Measurements from ENCODE around the gene ZNF316. TPM values are rescaled to one million over a fixed set of nuclear protein-coding genes. Genes with fewer than 3 reads are reported as not detected.
"Not testable (repeated sequence)": the region's sequence is repeated elsewhere in the genome, so short reads cannot be mapped to it uniquely, and the experiment has no call there.

Gene ZNF316
- total and polyA plus RNA-seq, 10 donors: 9.5 to 60.5 (median 44.2) TPM

DNA sequence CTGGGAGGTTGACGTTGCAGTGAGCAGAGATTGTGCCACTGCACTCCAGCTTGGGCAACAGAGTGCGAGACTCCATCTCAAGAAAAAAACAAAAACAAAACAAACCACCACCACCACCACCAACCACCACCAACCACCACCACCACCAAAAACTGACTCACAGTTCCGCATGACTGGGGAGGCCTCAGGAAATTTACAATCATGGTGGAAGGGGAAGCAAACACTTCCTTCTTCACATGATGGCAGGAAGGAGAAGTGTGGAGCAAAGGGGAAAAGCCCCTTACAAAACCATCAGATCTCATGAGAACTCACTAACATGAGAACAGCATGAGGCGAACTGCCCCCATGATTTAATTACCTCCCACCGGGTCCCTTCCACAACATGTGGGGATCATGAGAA is 2.1 kb upstream of the ZNF316 start:
- H3K27me3 ChIP-seq (replicated peaks in 1 of 7); DNase-seq; H3K9me3 ChIP-seq; intact Hi-C loops (cut with DNase I; ENCODE audit: low total_unique reads): not testable (repeated sequence)
- Histone ChIP-seq H3K4me3 (peak overlapping the region in 1 of 8 donors; percentile 96), H3K36me3 (peaks cover 0 to 13% (median 0%) of the 10 kb centered on the region in 6 donors), H3K27ac (peak overlapping the region in 7 of 8 donors; percentile 58 to 97 (median 93)), H3K4me1 (peaks cover 9 to 45% (median 31%) of the 10 kb centered on the region in 6 donors)
- TF ChIP-seq POLR2AphosphoS5 (IDR thresholded peaks at IDR 0.05): peak in 1 of 3 donors; percentile 26
- 41 to 66% (median 57%) methylated on average over 5 of the region's 5 CpGs for WGBS, 5 donors

DNA sequence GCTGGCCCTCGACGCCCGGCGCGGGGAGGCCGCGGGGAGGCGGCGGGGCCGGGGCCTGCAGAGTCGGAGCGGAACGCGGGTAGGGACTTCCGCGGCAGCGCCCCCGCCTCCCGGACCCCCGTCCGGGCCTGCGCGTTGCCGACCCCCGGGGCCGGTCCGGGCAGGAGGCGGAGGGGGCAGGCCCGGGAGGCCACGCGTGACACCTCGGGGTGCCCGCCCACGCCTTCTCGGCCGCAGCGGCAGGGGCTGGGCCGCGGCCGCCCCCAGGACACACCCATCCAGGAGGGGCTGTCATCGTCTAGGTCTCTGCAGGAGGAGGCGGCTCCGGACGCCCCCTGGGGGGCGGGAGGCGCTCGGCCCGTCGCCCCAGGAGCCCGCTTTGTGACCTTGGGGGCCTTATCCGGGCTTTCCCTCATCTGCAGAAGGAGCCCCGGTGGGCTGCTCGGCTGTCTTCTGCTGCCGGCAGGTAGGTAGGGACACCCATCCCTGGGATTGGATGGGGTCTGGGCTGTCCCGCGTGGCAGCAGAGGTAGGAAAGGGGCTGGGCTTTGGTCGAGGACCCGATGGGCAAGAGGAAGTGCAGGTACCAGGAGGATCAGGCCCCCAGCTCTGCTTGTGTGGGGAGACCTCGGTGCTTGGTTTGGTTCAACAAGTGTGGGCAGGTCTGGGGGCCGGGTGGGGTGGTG is 569 bp downstream of the ZNF316 start:
- Histone ChIP-seq H3K4me3 (peak overlapping the region; percentile 78 to 96 (median 87)), H3K27ac (peak overlapping the region; percentile 27 to 97 (median 71)), H3K36me3 (peaks cover 0 to 40% (median 20%) of the 10 kb centered on the region in 6 donors), H3K27me3 (replicated peaks in 1 of 7) (no peaks in the 10 kb centered on the region), H3K9me3 (peaks cover 0 to 7% (median 0%) of the 10 kb centered on the region in 8 donors), H3K4me1 (peaks cover 9 to 63% (median 35%) of the 10 kb centered on the region in 6 donors)
- 1 to 4% (median 1%) methylated on average over 15 to 60 of the region's 60 CpGs for WGBS, 5 donors
- peak; percentile 92 for DNase-seq
- intact Hi-C loops (cut with DNase I; ENCODE audit: low total_unique reads): no loop called here
- TF ChIP-seq POLR2A (IDR thresholded peaks at IDR 0.05) (no peak), POLR2AphosphoS5 (IDR thresholded peaks at IDR 0.05) (peak in 2 of 3 donors; percentile 5 to 44)
- TF ChIP-seq, protein P1, sequence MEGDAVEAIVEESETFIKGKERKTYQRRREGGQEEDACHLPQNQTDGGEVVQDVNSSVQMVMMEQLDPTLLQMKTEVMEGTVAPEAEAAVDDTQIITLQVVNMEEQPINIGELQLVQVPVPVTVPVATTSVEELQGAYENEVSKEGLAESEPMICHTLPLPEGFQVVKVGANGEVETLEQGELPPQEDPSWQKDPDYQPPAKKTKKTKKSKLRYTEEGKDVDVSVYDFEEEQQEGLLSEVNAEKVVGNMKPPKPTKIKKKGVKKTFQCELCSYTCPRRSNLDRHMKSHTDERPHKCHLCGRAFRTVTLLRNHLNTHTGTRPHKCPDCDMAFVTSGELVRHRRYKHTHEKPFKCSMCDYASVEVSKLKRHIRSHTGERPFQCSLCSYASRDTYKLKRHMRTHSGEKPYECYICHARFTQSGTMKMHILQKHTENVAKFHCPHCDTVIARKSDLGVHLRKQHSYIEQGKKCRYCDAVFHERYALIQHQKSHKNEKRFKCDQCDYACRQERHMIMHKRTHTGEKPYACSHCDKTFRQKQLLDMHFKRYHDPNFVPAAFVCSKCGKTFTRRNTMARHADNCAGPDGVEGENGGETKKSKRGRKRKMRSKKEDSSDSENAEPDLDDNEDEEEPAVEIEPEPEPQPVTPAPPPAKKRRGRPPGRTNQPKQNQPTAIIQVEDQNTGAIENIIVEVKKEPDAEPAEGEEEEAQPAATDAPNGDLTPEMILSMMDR (IDR thresholded peaks at IDR 0.05 in 8 of 11, conservative IDR thresholded peaks at IDR 0.05 in 3 of 11): peak; percentile 17 to 79 (median 49)

DNA sequence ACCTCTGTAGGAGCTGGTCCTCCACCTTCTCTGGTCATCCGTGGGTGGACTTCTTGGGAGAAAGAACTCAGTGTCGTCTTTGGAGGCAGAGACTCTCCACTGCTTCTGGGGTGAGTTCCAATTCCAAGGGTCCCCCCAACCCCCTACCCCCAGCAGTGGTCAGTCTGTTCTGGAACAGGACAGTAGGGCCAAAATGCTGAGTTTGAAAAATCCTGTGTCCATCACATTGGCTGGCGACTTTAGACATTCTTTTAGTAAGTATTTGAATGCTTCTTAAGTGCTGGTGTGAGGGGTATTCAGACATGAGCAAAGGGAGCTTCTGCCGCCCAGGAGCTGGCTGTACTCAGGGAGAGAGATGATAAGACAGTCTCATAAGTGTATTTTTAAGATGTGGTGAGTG is 1.9 kb downstream of the ZNF316 start:
- Histone ChIP-seq H3K36me3 (peaks cover 0 to 53% (median 33%) of the 10 kb centered on the region in 6 donors), H3K4me1 (peaks cover 9 to 63% (median 35%) of the 10 kb centered on the region in 6 donors), H3K9me3 (peaks cover 0 to 7% (median 0%) of the 10 kb centered on the region in 8 donors), H3K4me3 (peak overlapping the region in 1 of 8 donors; percentile 96), H3K27ac (peak overlapping the region in 2 of 8 donors; percentile 94 to 97), H3K27me3 (replicated peaks in 1 of 7) (no peaks in the 10 kb centered on the region)
- DNase-seq: no peak
- intact Hi-C loops (cut with DNase I; ENCODE audit: low total_unique reads): no loop called here
- TF ChIP-seq POLR2AphosphoS5 (IDR thresholded peaks at IDR 0.05) (no peak), POLR2A (IDR thresholded peaks at IDR 0.05) (no peak)
- TF ChIP-seq, protein P1 (IDR thresholded peaks at IDR 0.05 in 8 of 11, conservative IDR thresholded peaks at IDR 0.05 in 3 of 11): no peak
- WGBS, 5 donors: 90 to 95% (median 92%) methylated on average over 4 of the region's 4 CpGs

DNA sequence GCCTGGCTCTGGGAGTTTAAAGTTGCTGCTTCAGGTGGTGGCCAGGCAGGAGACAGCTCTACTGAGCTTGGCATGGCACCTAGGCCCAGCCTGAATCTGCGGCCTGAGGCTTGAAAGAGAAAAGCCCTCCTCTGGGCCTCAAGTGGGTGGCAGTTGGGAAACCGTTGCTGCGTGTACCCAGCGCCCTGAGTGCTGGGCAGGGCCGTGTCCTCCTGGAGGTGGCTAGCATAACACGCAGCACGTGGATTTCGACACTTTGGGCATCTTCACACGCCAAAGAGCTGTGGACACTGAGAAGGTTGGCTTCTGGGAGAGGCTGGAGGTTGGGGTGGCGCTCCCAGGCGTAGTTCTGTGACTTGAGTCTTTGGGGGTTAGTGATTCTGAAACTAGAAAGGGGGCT is 2.5 kb downstream of the ZNF316 start:
- WGBS, 5 donors: 85 to 97% (median 88%) methylated on average over 7 to 11 of the region's 11 CpGs
- peak overlapping the region in 3 of 8 donors; percentile 5 to 97 (median 11) for H3K27ac ChIP-seq
- DNase-seq: no peak
- no peaks in the 10 kb centered on the region for H3K27me3 ChIP-seq (replicated peaks in 1 of 7)
- peaks cover 0 to 7% (median 0%) of the 10 kb centered on the region in 8 donors for H3K9me3 ChIP-seq
- no peak overlapping the region for H3K4me3 ChIP-seq
- H3K36me3 ChIP-seq: peaks cover under 1 to 59% (median 39%) of the 10 kb centered on the region in 6 donors
- intact Hi-C loops (cut with DNase I; ENCODE audit: low total_unique reads): no loop called here
- peaks cover 9 to 62% (median 35%) of the 10 kb centered on the region in 6 donors for H3K4me1 ChIP-seq
- TF ChIP-seq, protein P1 (IDR thresholded peaks at IDR 0.05 in 8 of 11, conservative IDR thresholded peaks at IDR 0.05 in 3 of 11): no peak
- no peak for TF ChIP-seq POLR2AphosphoS5 (IDR thresholded peaks at IDR 0.05)
- no peak for TF ChIP-seq POLR2A (IDR thresholded peaks at IDR 0.05)

All from spleen (tissue), 11 donors.